HG03439 (cell line): Measurements from ENCODE around the gene MAPK13.

Source experiments
- ATAC-seq: cut with Tn5 transposase; IDR thresholded peaks from one replicate; pipeline ENCODE4 v1.9.1; 2021; ENCODE audit warnings: mild to moderate bottlenecking, moderate library complexity; ENCODE audit not compliant: unreplicated experiment

MAPK13 gene

GRCh38 chr6:36142971-36143838, 12.9 kb downstream of the MAPK13 start:
- ATAC-seq: no peak

GRCh38 chr6:36145495-36145894, 15.2 kb downstream of the MAPK13 start:
- ATAC-seq: no peak

- ATAC-seq: no peak
Observed at GRCh38 chr6:36147294-36147693, 17.0 kb downstream of the MAPK13 start.

DNA sequence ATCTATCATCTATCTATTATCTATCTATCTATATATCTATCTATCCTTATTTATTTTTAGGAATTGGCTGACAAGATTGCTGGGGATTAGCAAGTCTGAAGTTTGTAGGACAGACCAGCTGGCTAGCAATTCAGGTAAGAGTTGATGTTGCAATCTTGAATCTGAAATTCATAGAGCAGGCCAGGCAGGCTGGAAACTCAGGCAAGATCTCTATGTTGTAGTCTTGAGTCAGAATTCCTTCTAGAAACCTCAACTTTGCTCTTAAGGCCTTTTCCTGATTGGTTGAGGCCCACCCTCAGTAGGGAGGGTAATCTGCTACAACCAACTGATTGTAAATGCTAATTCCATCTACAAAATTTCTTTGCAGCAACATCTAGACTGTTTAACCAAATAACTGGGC, 19.2 kb downstream of the MAPK13 start:
- ATAC-seq: no peak

DNA sequence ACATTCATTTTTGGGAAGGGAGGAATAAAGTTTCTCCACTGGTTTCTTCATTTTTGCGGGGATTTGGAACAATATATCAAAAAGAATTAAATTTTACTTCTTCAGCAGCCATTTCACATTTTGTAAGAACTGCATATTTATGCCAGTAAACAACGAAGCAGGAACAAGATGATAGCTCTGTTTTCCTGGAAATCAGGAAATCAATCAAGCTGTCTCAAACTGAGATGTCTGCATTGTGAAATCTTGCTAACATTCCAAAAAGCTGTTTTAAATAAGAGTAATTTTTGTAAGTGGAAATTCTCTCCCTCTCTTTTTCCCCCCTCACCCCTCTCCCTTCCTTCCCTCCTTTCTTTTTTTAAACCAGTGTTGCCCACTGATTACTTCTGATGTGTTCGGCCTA, 20.0 kb downstream of the MAPK13 start:
- no peak for ATAC-seq

- ATAC-seq: no peak
Observed at GRCh38 chr6:36154286-36154685, 24.0 kb downstream of the MAPK13 start.

- ATAC-seq: no peak
Observed at GRCh38 chr6:36155662-36156061, 25.3 kb downstream of the MAPK13 start.

GRCh38 chr6:36160147-36160760, 29.9 kb downstream of the MAPK13 start:
- no peak for ATAC-seq

GRCh38 chr6:36169023-36170007, 39.0 kb downstream of the MAPK13 start:
- no peak for ATAC-seq

GRCh38 chr6:36170704-36171103, 40.4 kb downstream of the MAPK13 start:
- no peak for ATAC-seq

GRCh38 chr6:36171573-36171972, 41.3 kb downstream of the MAPK13 start:
- ATAC-seq: no peak

- no peak for ATAC-seq
Observed at GRCh38 chr6:36177166-36177565, 46.9 kb downstream of the MAPK13 start.

DNA sequence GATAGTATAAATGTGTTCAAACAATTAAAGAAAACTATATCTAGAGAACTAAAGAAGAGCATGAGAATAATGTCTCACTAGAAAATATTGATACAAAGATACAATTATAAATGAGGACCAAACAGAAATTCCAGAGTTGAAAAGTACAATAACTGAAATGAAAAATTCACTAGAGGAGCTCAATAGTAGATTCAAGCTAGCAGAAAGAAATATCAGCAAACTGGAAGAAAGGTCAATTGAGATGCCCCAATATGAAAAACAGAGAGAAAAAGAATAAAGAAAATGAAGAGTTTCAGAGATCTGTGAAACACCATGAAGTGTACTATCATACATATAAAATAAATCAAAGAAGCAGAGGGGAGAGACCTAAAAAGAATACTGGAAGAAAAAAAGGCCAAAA, 48.2 kb downstream of the MAPK13 start:
- ATAC-seq: no peak

DNA sequence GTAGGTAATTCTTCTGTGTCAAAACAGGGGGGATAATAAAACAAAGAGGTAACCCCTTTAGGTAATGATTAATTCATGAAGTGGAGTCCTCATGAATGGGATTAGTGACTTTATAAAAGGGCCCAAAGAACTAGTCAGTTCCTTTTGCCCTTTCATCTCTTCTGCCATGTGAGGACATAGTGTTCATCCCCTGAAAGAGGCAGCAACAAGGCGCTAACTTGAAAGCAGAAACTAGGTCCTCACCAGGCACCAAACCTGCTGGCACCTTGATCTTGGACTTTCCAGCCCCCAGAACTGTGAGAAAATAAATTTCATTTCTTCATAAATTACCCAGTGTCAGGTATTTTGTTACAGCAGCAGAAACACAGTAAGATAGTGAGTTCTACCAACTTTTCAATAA, 49.8 kb downstream of the MAPK13 start:
- no peak for ATAC-seq

DNA sequence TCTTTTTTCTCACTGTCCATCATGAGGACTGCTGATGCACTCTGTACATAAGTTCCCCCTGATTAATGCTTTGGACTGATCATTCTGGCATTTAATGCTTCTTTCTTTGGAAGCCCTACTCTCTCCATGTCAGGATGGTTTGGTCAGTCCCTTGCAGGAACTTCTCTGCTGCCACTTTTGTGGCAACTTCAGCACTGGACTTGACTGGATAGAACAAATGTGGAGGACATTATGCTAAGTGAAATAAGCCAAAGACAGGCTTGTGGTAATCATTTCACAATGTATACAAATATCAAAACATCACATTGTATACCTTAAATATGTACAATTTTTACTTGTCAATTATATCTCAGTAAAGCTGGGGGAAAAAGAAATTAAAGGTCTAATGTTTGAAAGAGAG, 54.0 kb downstream of the MAPK13 start:
- ATAC-seq: no peak

- ATAC-seq: no peak
Observed at GRCh38 chr6:36186199-36186598, 55.9 kb downstream of the MAPK13 start.

DNA sequence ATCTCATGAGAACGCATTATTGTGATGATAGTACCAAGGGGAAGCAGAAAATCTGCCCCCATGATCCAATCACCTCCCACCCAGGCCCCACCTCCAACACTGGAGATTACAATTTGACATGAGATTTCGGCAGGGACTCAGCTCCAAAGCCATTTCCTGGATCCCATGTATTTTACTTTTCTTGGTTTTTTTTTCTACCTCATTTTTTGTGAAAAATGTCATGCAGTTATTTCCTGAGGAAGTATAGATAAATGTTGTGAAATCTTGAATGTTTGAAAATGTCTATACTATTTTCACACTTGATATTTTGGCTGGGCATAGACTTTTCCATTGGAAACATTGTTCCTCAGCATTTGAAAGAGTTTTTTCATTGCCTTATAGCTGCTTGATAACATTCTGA, 57.1 kb downstream of the MAPK13 start:
- no peak for ATAC-seq
